ENCODE data around the gene ATG7.
"Not testable (repeated sequence)": the region's sequence is repeated elsewhere in the genome, so short reads cannot be mapped to it uniquely, and the experiment has no call there.

Gene ATG7

GRCh38 chr3:11509173-11510000, 237.2 kb downstream of the ATG7 start:
- peak; percentile 15 for TF ChIP-seq CTCF (IDR thresholded peaks at IDR 0.05; ENCODE audit: low read length, missing control alignments)
- H3K4me3 ChIP-seq (replicated peaks; ENCODE audit: low read depth, low read length), result no peak overlapping the region
- peak; percentile 90 for DNase-seq (ENCODE audit: low read depth)

GRCh38 chr3:11510001-11510340, 237.8 kb downstream of the ATG7 start:
- H3K4me3 ChIP-seq (replicated peaks; ENCODE audit: low read depth, low read length), result no peak overlapping the region
- TF ChIP-seq CTCF (IDR thresholded peaks at IDR 0.05; ENCODE audit: low read length, missing control alignments), result no peak
- no peak for DNase-seq (ENCODE audit: low read depth)

GRCh38 chr3:11510356-11510755, 238.2 kb downstream of the ATG7 start:
- H3K4me3 ChIP-seq (replicated peaks; ENCODE audit: low read depth, low read length), result no peak overlapping the region
- DNase-seq (ENCODE audit: low read depth), result no peak
- no peak for TF ChIP-seq CTCF (IDR thresholded peaks at IDR 0.05; ENCODE audit: low read length, missing control alignments)

- not testable (repeated sequence) for DNase-seq (ENCODE audit: low read depth); H3K4me3 ChIP-seq (replicated peaks; ENCODE audit: low read depth, low read length)
Observed at GRCh38 chr3:11511606-11512005, 239.4 kb downstream of the ATG7 start.

GRCh38 chr3:11513125-11513816, 241.1 kb downstream of the ATG7 start:
- DNase-seq (ENCODE audit: low read depth); H3K4me3 ChIP-seq (replicated peaks; ENCODE audit: low read depth, low read length): not testable (repeated sequence)

GRCh38 chr3:11513817-11514135, 241.6 kb downstream of the ATG7 start:
- DNase-seq (ENCODE audit: low read depth), result no peak
- no peak overlapping the region for H3K4me3 ChIP-seq (replicated peaks; ENCODE audit: low read depth, low read length)
- no peak for TF ChIP-seq CTCF (IDR thresholded peaks at IDR 0.05; ENCODE audit: low read length, missing control alignments)

GRCh38 chr3:11514191-11514821, 242.1 kb downstream of the ATG7 start:
- DNase-seq (ENCODE audit: low read depth), result peak; percentile 86
- H3K4me3 ChIP-seq (replicated peaks; ENCODE audit: low read depth, low read length), result no peak overlapping the region
- no peak for TF ChIP-seq CTCF (IDR thresholded peaks at IDR 0.05; ENCODE audit: low read length, missing control alignments)

All from fibroblast of pulmonary artery (primary cell).